ENCODE measurements around the gene KLHL29. TPM values are rescaled to one million over a fixed set of nuclear protein-coding genes. Genes with fewer than 3 reads are reported as not detected.

The KLHL29 gene
- total and polyA plus RNA-seq, 2 donors (not counting 1 experiment from before 2014, with no cell fraction given): 1.3 to 3.4 TPM

GRCh38 chr2:23571527-23572282 is 186.7 kb downstream of the KLHL29 start:
- no peak overlapping the region for H2AFZ ChIP-seq (ENCODE audit: insufficient read depth, low read depth, low read length, poor library complexity, severe bottlenecking)
- Mint-ChIP-seq H3K9me3 (ENCODE audit: insufficient read depth) (no peaks in the 10 kb centered on the region), H3K4me1 (no peaks in the 10 kb centered on the region), H3K27me3 (no peaks in the 10 kb centered on the region), H3K27ac (no peak overlapping the region), H3K4me3 (no peak overlapping the region)
- TF ChIP-seq EZH2 (IDR thresholded peaks at IDR 0.05; ENCODE audit: borderline replicate concordance, insufficient read depth, low read depth, low read length, poor library complexity, severe bottlenecking): no peak
- no peak overlapping the region for H3K4me2 ChIP-seq (replicated peaks; ENCODE audit: low read depth, low read length, poor library complexity, severe bottlenecking)
- H4K20me1 ChIP-seq (ENCODE audit: control insufficient read depth, insufficient read depth, low read length, poor library complexity, severe bottlenecking): no peaks in the 10 kb centered on the region
- no peak overlapping the region for H3K4me3 ChIP-seq (ENCODE audit: control extremely low read depth in 1 of 5, extremely low read depth in 1 of 5, insufficient read depth in 1 of 5, low read depth in 2 of 5, low read length in 4 of 5)
- no peak for DNase-seq
- no peaks in the 10 kb centered on the region for H3K79me2 ChIP-seq (ENCODE audit: control insufficient read depth, insufficient read depth, low read length)
- no peak for ATAC-seq (ENCODE audit: low read depth)
- CTCF ChIA-PET: no interaction called here
- intact Hi-C loops (cut with micrococcal nuclease): no loop called here
- H3K4me1 ChIP-seq (ENCODE audit: control insufficient read depth in 2 of 2, insufficient read depth in 2 of 2, low read length in 2 of 2): no peaks in the 10 kb centered on the region
- no peak overlapping the region for H3K27ac ChIP-seq (ENCODE audit: low read length in 2 of 2)
- H3K9me3 ChIP-seq (ENCODE audit: control extremely low read depth in 1 of 3, control insufficient read depth in 2 of 3, insufficient read depth in 1 of 3, low read length in 2 of 3): peaks cover 0 to 6% (median 0%) of the 10 kb centered on the region in 3 donors
- 81% methylated on average over 9 of the region's 12 CpGs for WGBS (ENCODE audit: insufficient coverage)
- POLR2A ChIA-PET: no interaction called here
- no peaks in the 10 kb centered on the region for H3K27me3 ChIP-seq (replicated peaks in 1 of 4; ENCODE audit: control extremely low read depth in 1 of 4, control insufficient read depth in 3 of 4, insufficient read depth in 4 of 4, low read length in 3 of 4)
- no peaks in the 10 kb centered on the region for H3K36me3 ChIP-seq (replicated peaks in 1 of 2; ENCODE audit: control extremely low read depth in 1 of 2, control insufficient read depth in 1 of 2, extremely low read depth in 1 of 2, insufficient read depth in 2 of 2, low read length in 1 of 2)
- no peak overlapping the region for H3K9ac ChIP-seq (ENCODE audit: low read length)

GRCh38 chr2:23574919-23575654 is 190.1 kb downstream of the KLHL29 start:
- H3K4me1 Mint-ChIP-seq: no peaks in the 10 kb centered on the region
- H3K4me2 ChIP-seq (replicated peaks; ENCODE audit: low read depth, low read length, poor library complexity, severe bottlenecking): no peak overlapping the region
- no peak overlapping the region for H2AFZ ChIP-seq (ENCODE audit: insufficient read depth, low read depth, low read length, poor library complexity, severe bottlenecking)
- H3K4me3 Mint-ChIP-seq: no peak overlapping the region
- peaks cover 0 to 6% (median 0%) of the 10 kb centered on the region in 3 donors for H3K9me3 ChIP-seq (ENCODE audit: control extremely low read depth in 1 of 3, control insufficient read depth in 2 of 3, insufficient read depth in 1 of 3, low read length in 2 of 3)
- no peak overlapping the region for H3K27ac Mint-ChIP-seq
- intact Hi-C loops (cut with micrococcal nuclease): no loop called here
- DNase-seq (no peak), ATAC-seq (ENCODE audit: low read depth) (no peak)
- no peaks in the 10 kb centered on the region for H3K36me3 ChIP-seq (replicated peaks in 1 of 2; ENCODE audit: control extremely low read depth in 1 of 2, control insufficient read depth in 1 of 2, extremely low read depth in 1 of 2, insufficient read depth in 2 of 2, low read length in 1 of 2)
- no peaks in the 10 kb centered on the region for H3K79me2 ChIP-seq (ENCODE audit: control insufficient read depth, insufficient read depth, low read length)
- no peak for TF ChIP-seq CTCF (IDR thresholded peaks at IDR 0.05)
- TF ChIP-seq EZH2 (IDR thresholded peaks at IDR 0.05; ENCODE audit: borderline replicate concordance, insufficient read depth, low read depth, low read length, poor library complexity, severe bottlenecking): no peak
- no peak overlapping the region for H3K27ac ChIP-seq (ENCODE audit: low read length in 2 of 2)
- POLR2A ChIA-PET: no interaction called here
- no peak overlapping the region for H3K4me3 ChIP-seq (ENCODE audit: control extremely low read depth in 1 of 5, extremely low read depth in 1 of 5, insufficient read depth in 1 of 5, low read depth in 2 of 5, low read length in 4 of 5)
- no peaks in the 10 kb centered on the region for H3K27me3 Mint-ChIP-seq
- no peaks in the 10 kb centered on the region for H3K4me1 ChIP-seq (ENCODE audit: control insufficient read depth in 2 of 2, insufficient read depth in 2 of 2, low read length in 2 of 2)
- no peaks in the 10 kb centered on the region for H4K20me1 ChIP-seq (ENCODE audit: control insufficient read depth, insufficient read depth, low read length, poor library complexity, severe bottlenecking)
- H3K9ac ChIP-seq (ENCODE audit: low read length): no peak overlapping the region
- H3K9me3 Mint-ChIP-seq (ENCODE audit: insufficient read depth): no peaks in the 10 kb centered on the region
- H3K27me3 ChIP-seq (replicated peaks in 1 of 4; ENCODE audit: control extremely low read depth in 1 of 4, control insufficient read depth in 3 of 4, insufficient read depth in 4 of 4, low read length in 3 of 4): no peaks in the 10 kb centered on the region
- CTCF ChIA-PET: no interaction called here
- whole genome bisulfite sequencing (ENCODE audit: insufficient coverage): 97% methylated on average over 11 of the region's 13 CpGs

Measured in B cell (primary cell).